ENCODE measurements around the gene MYH11. TPM values are rescaled to one million over a fixed set of nuclear protein-coding genes. Genes with fewer than 3 reads are reported as not detected.

The MYH11 gene
- total RNA-seq, 1 experiment from 2014 or later, result not detected

DNA sequence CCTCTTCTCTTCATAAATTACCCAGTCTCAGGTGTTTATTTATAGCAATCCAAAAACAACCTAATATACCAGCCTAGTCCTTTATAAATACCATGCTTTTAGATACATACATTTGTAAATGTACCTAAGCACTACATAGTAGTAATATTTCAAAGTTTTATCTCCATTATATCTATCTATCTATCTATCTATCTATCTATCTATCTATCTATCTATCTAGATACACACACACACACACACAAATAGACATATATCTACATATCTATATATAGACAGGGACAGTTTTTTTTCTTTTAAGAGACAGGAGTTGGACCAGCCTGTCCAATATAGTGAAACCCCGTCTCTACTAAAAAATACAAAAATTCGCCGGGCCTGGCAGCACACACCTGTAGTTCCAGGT lies 25.7 kb upstream of the MYH11 start:
- Mint-ChIP-seq H3K27me3 (ENCODE audit: insufficient read depth, unreplicated experiment) (no peaks in the 10 kb centered on the region), H3K27ac (ENCODE audit: unreplicated experiment) (no peak overlapping the region), H3K4me3 (ENCODE audit: unreplicated experiment) (no peak overlapping the region), H3K4me1 (ENCODE audit: low read depth, unreplicated experiment) (peaks cover 6% of the 10 kb centered on the region), H3K9me3 (ENCODE audit: unreplicated experiment) (no peaks in the 10 kb centered on the region), H3K36me3 (ENCODE audit: insufficient read depth, unreplicated experiment) (peaks cover 15% of the 10 kb centered on the region)
- Histone ChIP-seq H3K9me3 (no peaks in the 10 kb centered on the region), H3K36me3 (ENCODE audit: control insufficient read depth, insufficient read depth, low read length) (no peaks in the 10 kb centered on the region), H3K27me3 (replicated peaks; ENCODE audit: control insufficient read depth, insufficient read depth, low read length) (no peaks in the 10 kb centered on the region), H3K4me1 (peaks cover 4% of the 10 kb centered on the region; the same call in 1 of the 2 replicates), H3K4me3 (ENCODE audit: low read depth, low read length) (no peak overlapping the region)
- intact Hi-C loops (cut with micrococcal nuclease; ENCODE audit: unreplicated experiment), result no loop called here
- no TSS peak for BruUV-seq (replicated peaks)
- TF ChIP-seq, protein P1, sequence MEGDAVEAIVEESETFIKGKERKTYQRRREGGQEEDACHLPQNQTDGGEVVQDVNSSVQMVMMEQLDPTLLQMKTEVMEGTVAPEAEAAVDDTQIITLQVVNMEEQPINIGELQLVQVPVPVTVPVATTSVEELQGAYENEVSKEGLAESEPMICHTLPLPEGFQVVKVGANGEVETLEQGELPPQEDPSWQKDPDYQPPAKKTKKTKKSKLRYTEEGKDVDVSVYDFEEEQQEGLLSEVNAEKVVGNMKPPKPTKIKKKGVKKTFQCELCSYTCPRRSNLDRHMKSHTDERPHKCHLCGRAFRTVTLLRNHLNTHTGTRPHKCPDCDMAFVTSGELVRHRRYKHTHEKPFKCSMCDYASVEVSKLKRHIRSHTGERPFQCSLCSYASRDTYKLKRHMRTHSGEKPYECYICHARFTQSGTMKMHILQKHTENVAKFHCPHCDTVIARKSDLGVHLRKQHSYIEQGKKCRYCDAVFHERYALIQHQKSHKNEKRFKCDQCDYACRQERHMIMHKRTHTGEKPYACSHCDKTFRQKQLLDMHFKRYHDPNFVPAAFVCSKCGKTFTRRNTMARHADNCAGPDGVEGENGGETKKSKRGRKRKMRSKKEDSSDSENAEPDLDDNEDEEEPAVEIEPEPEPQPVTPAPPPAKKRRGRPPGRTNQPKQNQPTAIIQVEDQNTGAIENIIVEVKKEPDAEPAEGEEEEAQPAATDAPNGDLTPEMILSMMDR (IDR thresholded peaks at IDR 0.05; ENCODE audit: insufficient read depth in 1 of 2, low read depth in 1 of 2, low read length in 1 of 2, severe bottlenecking in 1 of 2, unreplicated experiment in 1 of 2), result no peak
- no peak for DNase-seq
- POLR2A ChIA-PET, result no interaction called here
- CTCF ChIA-PET, result no interaction called here

DNA sequence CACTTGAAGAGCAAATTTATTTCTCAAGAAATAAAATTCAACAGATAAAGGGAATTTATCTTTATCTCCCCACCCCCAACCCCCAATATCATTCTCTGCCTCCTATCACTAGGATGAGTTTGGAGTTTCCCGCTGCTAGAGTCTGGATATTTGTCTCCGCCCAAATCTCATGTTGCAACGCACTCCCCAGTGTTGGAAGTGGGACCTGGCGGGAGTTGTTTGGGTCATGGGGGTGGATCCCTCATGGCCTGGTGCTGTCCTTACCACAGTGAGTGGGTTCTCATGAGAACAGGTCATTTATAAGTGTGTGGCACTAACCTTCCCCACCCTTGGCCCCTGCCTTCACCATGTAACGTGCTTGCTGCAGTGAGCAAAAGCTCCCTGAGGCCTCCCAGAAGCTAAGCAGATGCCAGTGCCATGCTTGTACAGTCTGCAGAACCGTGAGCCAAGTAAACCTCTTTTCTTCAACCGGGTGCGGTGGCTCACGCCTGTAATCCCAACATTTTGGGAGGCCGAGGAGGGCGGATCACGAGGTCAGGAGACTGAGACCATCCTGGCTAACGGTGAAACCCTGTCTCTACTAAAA lies 25.1 kb upstream of the MYH11 start:
- intact Hi-C loops (cut with micrococcal nuclease; ENCODE audit: unreplicated experiment), result no loop called here
- Mint-ChIP-seq H3K27me3 (ENCODE audit: insufficient read depth, unreplicated experiment) (no peaks in the 10 kb centered on the region), H3K4me1 (ENCODE audit: low read depth, unreplicated experiment) (no peaks in the 10 kb centered on the region), H3K36me3 (ENCODE audit: insufficient read depth, unreplicated experiment) (peaks cover 12% of the 10 kb centered on the region), H3K4me3 (ENCODE audit: unreplicated experiment) (no peak overlapping the region), H3K9me3 (ENCODE audit: unreplicated experiment) (no peaks in the 10 kb centered on the region), H3K27ac (ENCODE audit: unreplicated experiment) (no peak overlapping the region)
- Histone ChIP-seq H3K36me3 (ENCODE audit: control insufficient read depth, insufficient read depth, low read length) (no peaks in the 10 kb centered on the region), H3K9me3 (no peaks in the 10 kb centered on the region), H3K4me1 (no peaks in the 10 kb centered on the region; the same call in 1 of the 2 replicates), H3K27me3 (replicated peaks; ENCODE audit: control insufficient read depth, insufficient read depth, low read length) (no peaks in the 10 kb centered on the region), H3K4me3 (ENCODE audit: low read depth, low read length) (no peak overlapping the region)
- BruUV-seq (replicated peaks), result no TSS peak
- DNase-seq, result no peak
- ChIA-PET POLR2A (no interaction called here), CTCF (no interaction called here)
- TF ChIP-seq, protein P1 (IDR thresholded peaks at IDR 0.05; ENCODE audit: insufficient read depth in 1 of 2, low read depth in 1 of 2, low read length in 1 of 2, severe bottlenecking in 1 of 2, unreplicated experiment in 1 of 2), result no peak

DNA sequence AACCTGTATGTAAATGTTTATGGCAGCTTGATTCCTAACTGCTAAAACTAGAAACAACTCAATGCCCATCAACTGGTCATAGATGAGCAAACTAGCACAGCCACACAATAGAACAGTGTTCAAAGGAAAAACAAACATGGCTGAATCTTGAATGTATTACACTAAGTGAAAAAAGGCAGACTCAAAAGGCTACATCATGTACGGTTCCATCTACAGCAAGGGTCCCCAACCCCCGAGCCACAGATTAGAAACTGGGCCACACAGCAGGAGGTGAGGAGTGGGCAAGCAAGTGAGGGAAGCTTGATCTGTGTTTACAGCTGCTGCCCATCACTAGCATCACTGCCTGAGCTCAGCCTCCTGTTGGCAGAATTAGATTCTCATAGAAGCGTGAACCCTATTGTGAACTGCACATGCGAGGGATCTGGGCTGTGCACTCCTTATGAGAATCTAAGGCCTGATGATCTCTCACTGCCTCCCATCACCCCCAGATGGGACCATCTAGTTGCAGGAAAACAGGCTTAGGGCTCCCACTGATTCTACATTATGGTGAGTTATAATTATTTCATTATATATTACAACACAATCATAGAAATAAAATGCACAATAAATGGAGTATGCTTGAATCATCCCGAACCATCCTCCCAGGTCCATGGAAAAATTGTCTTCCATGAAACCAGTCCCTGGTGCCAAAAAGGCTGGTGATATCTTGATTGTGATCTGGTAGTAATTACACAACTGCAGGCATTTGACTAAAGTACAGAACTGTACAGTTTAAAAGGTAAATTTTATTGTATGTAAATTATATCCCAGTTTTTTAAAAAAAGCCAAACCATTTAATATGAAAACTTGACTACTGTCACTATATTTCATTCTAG lies 23.8 kb upstream of the MYH11 start:
- BruUV-seq (replicated peaks), result no TSS peak
- Mint-ChIP-seq H3K9me3 (ENCODE audit: unreplicated experiment) (no peaks in the 10 kb centered on the region), H3K27ac (ENCODE audit: unreplicated experiment) (no peak overlapping the region), H3K4me1 (ENCODE audit: low read depth, unreplicated experiment) (no peaks in the 10 kb centered on the region), H3K4me3 (ENCODE audit: unreplicated experiment) (no peak overlapping the region), H3K36me3 (ENCODE audit: insufficient read depth, unreplicated experiment) (peaks cover 19% of the 10 kb centered on the region), H3K27me3 (ENCODE audit: insufficient read depth, unreplicated experiment) (no peaks in the 10 kb centered on the region)
- CTCF ChIA-PET, result no interaction called here
- TF ChIP-seq, protein P1 (IDR thresholded peaks at IDR 0.05; ENCODE audit: insufficient read depth in 1 of 2, low read depth in 1 of 2, low read length in 1 of 2, severe bottlenecking in 1 of 2, unreplicated experiment in 1 of 2), result no peak
- H3K9me3 ChIP-seq, result no peaks in the 10 kb centered on the region
- POLR2A ChIA-PET, result no interaction called here
- H3K36me3 ChIP-seq (ENCODE audit: control insufficient read depth, insufficient read depth, low read length), result no peaks in the 10 kb centered on the region
- H3K4me1 ChIP-seq, result no peaks in the 10 kb centered on the region; the same call in 1 of the 2 replicates
- H3K4me3 ChIP-seq (ENCODE audit: low read depth, low read length), result no peak overlapping the region
- no peaks in the 10 kb centered on the region for H3K27me3 ChIP-seq (replicated peaks; ENCODE audit: control insufficient read depth, insufficient read depth, low read length)
- intact Hi-C loops (cut with micrococcal nuclease; ENCODE audit: unreplicated experiment), result no loop called here
- DNase-seq, result no peak

All from Caco-2 (cell line).